Activated naive CD8-positive, alpha-beta T cell treated with anti-CD3 and anti-CD28 coated beads for 36 hours (primary cell): ENCODE data around the gene LBHD2. TPM values are rescaled to one million over a fixed set of nuclear protein-coding genes. Genes with fewer than 3 reads are reported as not detected.

Experiments used
- DNase-seq: peaks from one replicate; pipeline ENCODE4 v3.0.0; 2021
- H3K27ac Mint-ChIP-seq: one replicate; pipeline ENCODE4 v1.8.0; 2022; ENCODE audit warnings: mild to moderate bottlenecking, moderate library complexity, mixed read lengths
- H3K27me3 Mint-ChIP-seq: one replicate; pipeline ENCODE4 v1.8.0; 2022; ENCODE audit warnings: mild to moderate bottlenecking, mixed read lengths
- H3K36me3 Mint-ChIP-seq: one replicate; pipeline ENCODE4 v1.8.0; 2021; ENCODE audit warnings: mild to moderate bottlenecking, mixed read lengths
- H3K4me1 Mint-ChIP-seq: one replicate; pipeline ENCODE4 v1.8.0; 2021; ENCODE audit warnings: mixed read lengths
- H3K4me3 Mint-ChIP-seq: one replicate; pipeline ENCODE4 v1.8.0; 2022; ENCODE audit warnings: mild to moderate bottlenecking, moderate library complexity, mixed read lengths
- H3K9me3 Mint-ChIP-seq: one replicate; pipeline ENCODE4 v1.8.0; 2022; ENCODE audit warnings: mixed read lengths
- total RNA-seq, 2 experiments: library from RNA; stranded (reverse); gene quantifications; one replicate each; pipeline ENCODE4 v1.2.3, GENCODE V29; 2021

LBHD2 gene
- total RNA-seq, 2 experiments from 2014 or later, result not detected

DNA sequence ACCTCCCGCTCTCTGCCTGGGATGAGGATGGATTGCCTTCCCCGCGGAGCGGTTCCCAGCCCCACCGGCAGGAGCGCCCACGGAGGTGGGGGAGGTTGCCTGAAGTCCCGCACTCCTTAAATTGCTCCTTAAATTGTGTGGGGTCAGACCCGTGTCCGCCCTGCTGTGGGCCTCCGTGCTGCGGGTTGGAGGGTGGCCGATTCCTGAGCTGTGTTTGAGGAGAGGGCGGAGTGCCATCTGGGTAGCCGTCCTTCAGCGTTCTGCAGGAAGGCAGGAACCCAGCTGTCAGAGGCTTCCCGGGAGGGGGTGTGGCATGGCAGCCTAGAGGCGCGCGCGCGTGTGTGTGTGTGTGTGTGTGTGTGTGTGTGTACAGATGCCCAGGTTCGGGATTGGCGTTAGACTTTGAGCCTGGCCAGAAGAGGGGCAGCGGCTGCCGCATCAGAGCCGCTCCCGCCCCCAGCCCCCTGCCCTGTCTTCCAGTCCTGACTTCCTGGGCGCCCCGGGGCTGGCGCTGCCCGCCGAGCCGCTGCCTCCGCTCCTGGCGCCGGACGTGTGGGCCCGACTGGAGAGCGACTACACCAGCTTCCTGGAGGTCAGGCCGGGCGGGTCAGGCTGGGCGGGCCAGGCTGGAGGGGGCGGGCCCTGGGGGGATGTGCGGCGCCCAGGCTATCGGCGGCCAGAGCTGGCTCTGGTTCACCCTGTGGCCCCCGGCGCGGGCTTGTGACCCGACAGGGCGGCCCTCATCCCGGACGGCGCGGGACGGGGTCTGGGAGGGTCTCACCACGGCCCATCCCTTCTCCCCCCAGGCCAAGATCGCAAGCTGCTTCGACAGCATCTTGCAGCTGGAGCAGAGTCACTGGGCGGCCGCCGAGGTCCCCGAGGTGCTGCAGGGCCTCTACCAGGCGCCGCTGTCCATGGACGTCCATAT is 19.7 kb downstream of the LBHD2 start:
- no peak overlapping the region for H3K27ac Mint-ChIP-seq
- H3K27me3 Mint-ChIP-seq, result peaks cover 51% of the 10 kb centered on the region
- H3K36me3 Mint-ChIP-seq, result no peaks in the 10 kb centered on the region
- no peak overlapping the region for H3K4me3 Mint-ChIP-seq
- DNase-seq, result no peak
- H3K9me3 Mint-ChIP-seq, result no peaks in the 10 kb centered on the region
- H3K4me1 Mint-ChIP-seq, result peaks cover 6% of the 10 kb centered on the region

DNA sequence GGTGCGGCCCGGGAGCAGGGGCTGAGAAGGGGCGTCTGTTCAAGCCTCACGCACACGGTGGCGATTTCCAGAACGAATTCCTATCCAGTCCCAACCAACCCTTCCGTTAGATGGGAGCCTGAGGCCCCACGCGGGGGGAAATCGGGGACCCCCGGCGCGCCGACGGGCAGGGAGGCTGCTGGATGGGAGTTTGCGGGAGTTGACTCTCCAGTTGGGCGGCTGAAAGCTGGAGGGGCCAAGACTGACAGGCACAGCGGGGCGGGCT is 20.3 kb downstream of the LBHD2 start:
- Mint-ChIP-seq H3K27ac (no peak overlapping the region), H3K36me3 (no peaks in the 10 kb centered on the region), H3K4me3 (no peak overlapping the region), H3K4me1 (peaks cover 6% of the 10 kb centered on the region), H3K27me3 (peaks cover 51% of the 10 kb centered on the region), H3K9me3 (no peaks in the 10 kb centered on the region)
- no peak for DNase-seq

DNA sequence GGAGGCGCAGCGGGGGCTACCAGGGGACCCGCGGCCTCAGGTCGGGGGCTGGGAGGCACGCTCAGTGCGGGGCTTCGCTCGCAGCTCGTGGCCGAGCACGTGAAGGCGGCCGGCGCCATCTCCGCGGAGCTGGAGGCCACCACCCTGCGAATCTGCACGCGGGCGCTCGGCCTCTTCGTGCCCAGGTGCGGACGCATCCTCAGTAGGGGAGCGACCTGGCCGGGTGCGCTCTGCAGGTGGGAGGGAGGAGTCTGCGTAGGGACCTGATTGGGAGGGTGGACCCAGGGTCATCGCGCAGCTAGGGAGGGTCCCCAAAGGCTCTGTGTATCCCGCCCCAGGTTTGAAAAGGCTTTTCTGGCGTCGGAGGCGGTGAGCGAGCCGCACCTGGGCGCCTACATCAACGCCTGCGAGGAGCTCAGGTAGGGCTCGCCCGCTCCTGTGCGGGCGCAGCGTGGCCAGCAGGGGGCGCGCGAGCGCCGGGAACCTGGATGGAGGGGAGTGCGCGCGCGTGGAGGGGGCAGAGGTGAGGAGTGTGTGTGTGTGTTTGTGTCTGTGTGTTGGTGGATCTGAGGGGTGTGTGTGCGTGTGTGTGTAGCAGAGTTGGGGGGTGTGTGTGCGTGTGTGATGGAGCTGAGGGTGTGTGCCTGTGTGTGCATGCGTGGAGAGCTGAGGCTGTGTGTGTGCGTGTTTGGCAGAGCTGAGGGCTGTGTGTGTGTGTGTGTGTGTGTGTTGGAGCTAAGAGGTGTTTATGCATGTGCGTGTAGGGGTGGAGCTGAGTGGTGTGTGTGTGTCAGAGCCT is 20.8 kb downstream of the LBHD2 start:
- H3K27ac Mint-ChIP-seq, result no peak overlapping the region
- H3K4me3 Mint-ChIP-seq, result no peak overlapping the region
- H3K36me3 Mint-ChIP-seq, result no peaks in the 10 kb centered on the region
- peaks cover 6% of the 10 kb centered on the region for H3K4me1 Mint-ChIP-seq
- DNase-seq, result peak; percentile 77
- no peaks in the 10 kb centered on the region for H3K9me3 Mint-ChIP-seq
- H3K27me3 Mint-ChIP-seq, result peaks cover 51% of the 10 kb centered on the region

DNA sequence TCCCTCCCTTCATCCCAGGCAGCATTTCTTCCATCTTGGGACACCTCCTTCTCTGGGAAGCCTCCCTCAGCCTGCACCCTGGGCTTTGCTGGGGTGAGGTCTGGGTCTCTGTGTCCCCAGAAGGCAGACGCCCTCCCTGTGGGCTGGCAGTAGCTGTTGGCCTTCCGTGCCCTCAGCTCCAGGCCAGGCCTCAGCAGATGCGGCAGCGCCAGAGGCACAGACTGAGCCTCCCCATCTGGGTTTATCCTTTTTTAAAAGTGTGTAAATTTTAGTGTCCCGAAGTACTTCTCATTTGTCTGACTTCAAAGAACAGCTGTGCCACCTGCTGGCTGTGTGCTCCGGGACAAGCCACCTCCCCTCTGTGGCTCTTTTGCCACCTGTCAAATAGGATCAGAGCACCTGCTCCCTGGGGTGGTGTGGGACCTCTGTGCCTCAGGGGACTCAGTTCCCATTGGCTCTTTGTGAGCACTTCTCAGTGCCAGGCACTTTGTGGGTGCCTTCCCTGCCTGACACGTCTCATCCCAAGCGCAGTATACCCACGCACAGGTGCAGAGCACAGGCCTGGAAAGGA is 21.7 kb downstream of the LBHD2 start:
- peaks cover 6% of the 10 kb centered on the region for H3K4me1 Mint-ChIP-seq
- H3K27me3 Mint-ChIP-seq, result peaks cover 49% of the 10 kb centered on the region
- H3K4me3 Mint-ChIP-seq, result no peak overlapping the region
- H3K36me3 Mint-ChIP-seq, result no peaks in the 10 kb centered on the region
- DNase-seq, result no peak
- no peak overlapping the region for H3K27ac Mint-ChIP-seq
- no peaks in the 10 kb centered on the region for H3K9me3 Mint-ChIP-seq

DNA sequence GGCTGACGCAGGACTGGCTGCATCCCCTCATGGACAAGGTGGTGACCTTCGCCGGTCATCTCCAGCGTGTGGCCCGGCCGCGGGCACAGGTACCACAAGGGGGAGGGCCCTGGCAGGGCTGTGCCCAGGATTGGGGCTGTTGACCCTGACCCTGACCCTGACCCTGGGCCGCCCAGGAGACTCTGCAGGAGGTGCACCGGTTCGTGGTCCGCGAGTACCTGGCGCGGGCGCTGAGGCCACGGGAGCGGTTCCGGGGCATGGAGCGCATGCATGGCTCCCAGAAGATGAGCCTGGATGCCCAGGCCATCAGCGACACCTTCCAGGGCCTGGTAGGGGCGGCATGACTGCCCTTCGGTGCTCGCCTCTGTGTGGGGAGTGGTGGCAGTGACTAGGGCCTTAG is 23.4 kb downstream of the LBHD2 start:
- no peaks in the 10 kb centered on the region for H3K36me3 Mint-ChIP-seq
- peaks cover 36% of the 10 kb centered on the region for H3K27me3 Mint-ChIP-seq
- peaks cover 6% of the 10 kb centered on the region for H3K4me1 Mint-ChIP-seq
- no peaks in the 10 kb centered on the region for H3K9me3 Mint-ChIP-seq
- no peak for DNase-seq
- H3K4me3 Mint-ChIP-seq, result no peak overlapping the region
- no peak overlapping the region for H3K27ac Mint-ChIP-seq

DNA sequence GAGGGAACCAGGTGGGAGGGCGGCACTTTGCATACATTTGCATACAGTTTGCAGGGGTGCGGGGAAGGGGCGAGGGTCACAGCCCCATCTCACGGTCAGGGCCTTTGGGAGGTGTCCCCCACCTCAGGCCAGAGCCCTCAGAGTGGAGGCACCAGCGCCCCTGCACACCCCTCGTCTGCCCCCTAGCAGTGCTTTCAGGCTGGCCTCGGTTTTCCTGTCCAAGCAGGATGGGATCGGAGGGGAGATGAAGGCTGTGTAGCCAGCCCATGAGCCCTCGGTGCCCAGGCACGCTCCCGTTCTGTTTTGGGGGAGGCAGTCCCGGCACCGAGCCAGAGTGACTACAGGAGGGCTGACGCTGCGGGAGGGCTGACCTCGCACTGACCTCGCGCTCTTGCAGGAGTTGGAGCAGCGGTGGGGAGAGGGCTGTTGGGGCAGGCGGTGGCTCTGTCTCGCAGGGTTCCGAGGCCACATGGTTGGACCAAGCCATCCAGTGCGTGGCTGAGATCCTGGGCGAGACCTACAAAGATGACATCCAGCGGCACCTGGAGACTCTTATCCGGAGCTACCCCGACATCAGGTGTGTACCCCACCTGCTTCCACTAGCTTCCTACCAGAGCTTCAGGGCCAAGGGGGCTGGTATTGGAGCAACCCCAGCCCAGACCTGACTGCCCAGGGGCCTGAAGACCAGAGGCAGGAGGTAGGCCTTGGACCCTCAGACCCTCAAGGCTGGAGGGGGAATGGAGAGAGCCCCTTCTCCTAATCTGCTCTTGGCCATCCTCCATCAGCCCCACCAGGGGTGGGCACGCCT is 24.1 kb downstream of the LBHD2 start:
- Mint-ChIP-seq H3K27me3 (peaks cover 30% of the 10 kb centered on the region), H3K4me1 (peaks cover 6% of the 10 kb centered on the region), H3K4me3 (no peak overlapping the region), H3K9me3 (no peaks in the 10 kb centered on the region), H3K36me3 (no peaks in the 10 kb centered on the region), H3K27ac (peak overlapping the region; percentile 70)
- no peak for DNase-seq

DNA sequence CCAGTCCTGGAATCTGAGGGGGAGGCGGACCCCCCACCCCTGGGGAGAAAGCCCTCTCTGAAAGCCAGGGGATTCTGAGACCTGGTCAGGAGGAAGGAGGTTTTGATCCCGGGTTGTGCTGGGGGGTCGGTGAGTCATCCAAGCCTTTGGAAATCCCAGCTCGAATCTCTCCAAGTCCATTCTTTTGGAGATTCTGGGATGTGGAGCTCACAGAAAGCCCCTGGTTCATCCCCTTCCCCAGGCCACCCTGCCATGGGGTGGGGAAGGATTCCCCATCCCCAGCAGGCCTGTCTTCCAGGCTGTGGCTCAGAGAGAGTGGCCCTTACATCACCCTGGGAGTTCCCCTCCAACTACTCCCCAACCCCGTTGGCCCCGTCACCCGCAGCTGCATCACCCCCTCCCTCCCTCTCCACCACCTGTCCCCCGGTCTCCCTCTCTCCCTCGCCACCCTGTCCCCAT is 24.8 kb downstream of the LBHD2 start:
- Mint-ChIP-seq H3K27me3 (peaks cover 24% of the 10 kb centered on the region), H3K4me3 (no peak overlapping the region), H3K27ac (peak overlapping the region; percentile 70), H3K4me1 (peaks cover 4% of the 10 kb centered on the region), H3K36me3 (no peaks in the 10 kb centered on the region), H3K9me3 (no peaks in the 10 kb centered on the region)
- DNase-seq, result peak; percentile 56

DNA sequence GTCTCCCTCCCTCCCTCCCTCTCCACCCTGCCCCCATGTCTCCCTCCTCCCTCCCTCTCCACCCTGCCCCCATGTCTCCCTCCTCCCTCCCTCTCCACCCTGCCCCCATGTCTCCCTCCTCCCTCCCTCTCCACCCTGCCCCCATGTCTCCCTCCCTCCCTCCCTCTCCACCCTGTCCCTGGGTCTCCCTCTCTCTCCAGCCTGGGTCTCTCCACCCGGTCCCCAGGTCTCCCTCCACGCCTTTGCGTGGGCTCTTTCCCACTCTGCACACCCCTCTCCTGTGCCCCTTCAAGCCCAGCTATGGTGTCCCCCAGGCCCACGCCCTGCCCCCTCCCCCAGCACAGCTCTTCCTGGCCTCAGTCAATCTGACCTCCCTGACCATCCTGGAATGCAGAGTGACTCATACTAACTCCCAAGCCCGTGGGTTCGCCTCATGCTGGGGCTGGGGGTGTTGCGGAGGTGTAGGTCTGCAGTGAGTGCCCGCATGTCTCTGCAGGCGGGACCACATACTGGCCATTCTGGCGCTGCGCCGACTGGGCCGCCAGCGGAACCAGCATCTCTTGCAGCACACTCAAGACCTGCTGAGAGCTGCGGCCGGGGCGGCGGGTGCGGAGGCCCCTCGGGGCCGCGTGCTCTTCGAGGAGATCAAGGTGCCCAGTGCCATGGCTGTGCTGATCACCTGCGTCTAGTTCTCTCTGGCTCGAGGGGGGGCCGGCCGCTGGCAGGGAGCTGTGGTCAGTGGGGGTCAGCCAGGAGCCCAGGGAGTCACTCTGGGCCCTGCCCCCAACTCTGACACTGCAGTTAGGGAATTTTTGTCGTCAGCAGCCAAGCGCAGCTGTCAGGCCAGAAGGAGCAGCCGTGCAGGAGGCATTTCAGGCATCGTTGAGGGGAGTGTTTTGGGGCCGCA is 25.8 kb downstream of the LBHD2 start:
- H3K27ac Mint-ChIP-seq, result no peak overlapping the region
- no peaks in the 10 kb centered on the region for H3K9me3 Mint-ChIP-seq
- H3K27me3 Mint-ChIP-seq, result peaks cover 20% of the 10 kb centered on the region
- no peak for DNase-seq
- H3K4me1 Mint-ChIP-seq, result peaks cover 5% of the 10 kb centered on the region
- no peak overlapping the region for H3K4me3 Mint-ChIP-seq
- no peaks in the 10 kb centered on the region for H3K36me3 Mint-ChIP-seq

DNA sequence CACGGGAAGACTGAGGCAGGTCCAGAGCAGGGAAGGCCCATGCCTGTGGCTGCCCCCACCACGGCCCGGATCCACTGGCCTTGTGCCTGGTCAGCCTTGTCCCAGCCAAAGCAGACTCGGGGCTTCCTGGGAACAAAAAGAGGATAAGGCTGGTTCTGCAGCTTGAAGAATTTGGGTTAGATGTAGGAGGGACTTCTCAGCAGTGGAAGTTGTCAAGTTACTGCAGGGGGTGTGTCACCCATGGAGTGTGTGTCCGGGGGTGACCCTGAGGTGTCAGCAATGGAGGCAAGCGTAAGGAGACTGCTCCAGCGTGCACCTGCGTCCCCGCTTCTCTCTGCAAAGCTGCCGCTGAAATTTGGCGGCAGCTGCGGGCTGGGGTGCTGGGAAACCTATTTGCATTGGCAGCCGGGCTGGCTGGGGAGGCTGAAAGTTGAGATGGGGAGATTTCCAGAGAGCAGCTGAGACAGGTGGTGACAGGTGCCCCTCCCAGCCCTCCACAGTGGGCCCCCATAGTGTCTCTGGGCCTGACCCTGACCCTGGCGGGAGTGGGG is 26.7 kb downstream of the LBHD2 start:
- H3K4me3 Mint-ChIP-seq, result no peak overlapping the region
- H3K9me3 Mint-ChIP-seq, result no peaks in the 10 kb centered on the region
- DNase-seq, result no peak
- no peaks in the 10 kb centered on the region for H3K36me3 Mint-ChIP-seq
- peaks cover 10% of the 10 kb centered on the region for H3K27me3 Mint-ChIP-seq
- peaks cover 3% of the 10 kb centered on the region for H3K4me1 Mint-ChIP-seq
- H3K27ac Mint-ChIP-seq, result no peak overlapping the region

DNA sequence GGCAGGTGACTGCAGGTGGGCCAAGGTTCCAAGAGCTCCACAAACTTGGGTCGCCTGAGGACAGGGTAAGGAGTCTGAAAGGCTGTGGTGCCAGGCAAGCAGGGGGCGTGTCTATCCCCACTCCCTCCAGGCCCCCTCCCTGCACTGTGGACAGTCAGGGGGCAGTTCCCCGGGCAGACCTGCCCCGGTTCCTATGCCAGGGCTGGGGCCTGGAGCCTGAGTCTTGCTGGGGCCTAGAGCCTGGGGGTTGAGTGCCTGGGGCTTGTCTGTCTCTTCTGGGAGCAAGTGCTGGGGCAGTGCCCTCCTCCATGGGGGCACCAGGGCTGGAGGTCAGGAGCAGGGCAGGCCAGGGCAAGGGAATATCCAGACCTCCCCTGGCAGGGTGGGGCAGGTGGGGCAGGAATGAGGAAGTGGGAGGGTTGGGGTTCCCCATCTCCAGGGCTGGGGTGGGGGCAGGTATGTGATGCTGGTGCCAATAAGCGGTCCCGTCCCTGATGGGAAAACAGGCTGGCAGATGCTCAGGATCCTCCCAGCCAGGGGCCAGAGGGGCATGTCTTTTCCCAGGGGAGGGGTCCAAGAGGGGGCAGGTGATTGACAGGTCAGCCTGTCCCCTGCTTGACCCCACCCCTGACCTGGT is 27.3 kb downstream of the LBHD2 start:
- H3K9me3 Mint-ChIP-seq, result no peaks in the 10 kb centered on the region
- DNase-seq, result no peak
- no peak overlapping the region for H3K27ac Mint-ChIP-seq
- H3K36me3 Mint-ChIP-seq, result no peaks in the 10 kb centered on the region
- H3K4me1 Mint-ChIP-seq, result peaks cover 3% of the 10 kb centered on the region
- no peak overlapping the region for H3K4me3 Mint-ChIP-seq
- H3K27me3 Mint-ChIP-seq, result peaks cover 6% of the 10 kb centered on the region

DNA sequence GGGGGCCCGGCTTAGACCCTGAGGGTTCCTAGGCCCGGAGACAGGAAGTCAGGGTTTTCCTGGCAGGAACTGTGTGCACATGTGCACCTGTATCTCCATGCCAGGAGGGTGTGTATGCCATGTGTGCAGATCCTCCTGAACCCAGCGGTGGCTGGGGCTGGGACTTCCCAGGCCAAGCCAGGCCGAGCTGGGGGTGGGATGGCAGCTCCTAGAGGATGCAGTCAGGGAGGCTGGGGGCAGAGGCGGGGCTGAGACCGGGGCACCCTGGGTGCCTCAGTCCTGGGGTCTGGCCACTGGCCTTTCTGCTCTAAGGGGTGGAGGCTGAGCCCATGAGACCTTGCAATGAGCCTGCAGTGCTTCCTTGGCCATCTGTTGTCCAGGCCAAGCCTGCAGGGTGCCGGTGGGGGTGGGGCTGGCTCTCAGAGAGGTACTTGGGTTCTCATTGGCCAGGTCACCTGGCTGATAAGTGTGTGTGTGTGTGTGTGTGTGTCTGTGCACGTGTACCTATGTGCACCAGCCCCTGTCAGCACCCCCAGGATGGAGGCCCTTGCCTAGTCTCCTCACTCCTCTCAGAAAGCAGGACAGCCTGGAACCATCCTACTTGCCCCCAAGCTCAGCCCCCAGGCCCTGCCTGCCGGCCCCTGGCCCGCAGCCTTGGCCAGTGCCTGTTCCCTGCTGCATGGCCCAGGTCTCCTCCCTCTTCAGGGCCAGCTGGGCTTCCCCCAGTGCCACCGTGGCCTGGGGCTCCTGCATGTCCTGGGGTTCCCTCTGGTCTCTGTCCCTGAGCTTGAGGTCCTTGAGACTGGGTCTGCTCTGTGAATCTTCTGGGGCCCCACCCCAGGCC is 28.6 kb downstream of the LBHD2 start:
- H3K27ac Mint-ChIP-seq, result no peak overlapping the region
- no peak for DNase-seq
- H3K4me1 Mint-ChIP-seq, result peaks cover 3% of the 10 kb centered on the region
- H3K27me3 Mint-ChIP-seq, result peaks cover 6% of the 10 kb centered on the region
- H3K4me3 Mint-ChIP-seq, result no peak overlapping the region
- H3K36me3 Mint-ChIP-seq, result no peaks in the 10 kb centered on the region
- no peaks in the 10 kb centered on the region for H3K9me3 Mint-ChIP-seq

DNA sequence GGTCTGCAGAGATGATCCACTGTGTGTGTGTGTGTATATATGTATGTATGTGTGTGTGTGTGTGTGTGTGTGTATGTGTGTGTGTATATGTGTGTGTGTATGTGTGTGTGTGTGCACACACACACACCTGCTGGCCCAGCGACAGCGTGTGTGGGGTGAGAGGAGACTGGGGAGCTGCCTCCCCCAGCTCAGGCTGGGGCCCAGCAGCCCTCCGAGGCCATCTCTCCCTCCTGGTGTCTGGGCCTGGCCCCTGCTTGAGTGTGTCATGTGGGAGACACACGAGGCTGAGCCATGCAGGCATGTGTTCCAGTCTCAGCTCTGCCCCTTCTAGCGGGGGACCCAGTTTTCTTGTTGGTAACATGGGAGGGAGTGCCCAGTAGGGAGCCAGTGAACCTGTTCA is 29.3 kb downstream of the LBHD2 start:
- Mint-ChIP-seq H3K27ac (no peak overlapping the region), H3K27me3 (peaks cover 6% of the 10 kb centered on the region), H3K36me3 (no peaks in the 10 kb centered on the region), H3K4me1 (peaks cover 3% of the 10 kb centered on the region), H3K4me3 (no peak overlapping the region), H3K9me3 (no peaks in the 10 kb centered on the region)
- DNase-seq, result no peak

DNA sequence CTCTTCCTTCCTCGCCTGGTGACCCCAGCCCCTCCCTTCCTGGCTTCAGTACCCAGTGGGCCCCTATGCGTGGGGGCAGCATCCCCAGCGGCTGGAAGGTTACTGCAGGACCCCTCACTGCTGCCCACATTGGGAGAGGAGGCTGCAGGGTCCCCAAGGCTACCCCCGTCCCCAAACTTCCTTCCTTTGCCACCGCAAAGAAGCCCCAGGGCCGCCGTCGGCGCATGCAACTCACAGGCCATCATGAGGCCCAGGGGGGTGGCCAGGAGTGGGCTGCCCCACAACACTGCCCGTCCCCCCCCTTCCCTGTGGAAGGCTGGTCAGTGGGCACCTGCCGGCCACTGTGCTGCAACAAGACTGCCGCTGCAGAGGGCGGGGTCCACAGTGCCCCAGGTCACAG is 29.8 kb downstream of the LBHD2 start:
- H3K27ac Mint-ChIP-seq, result no peak overlapping the region
- H3K36me3 Mint-ChIP-seq, result no peaks in the 10 kb centered on the region
- H3K4me1 Mint-ChIP-seq, result peaks cover 3% of the 10 kb centered on the region
- no peak overlapping the region for H3K4me3 Mint-ChIP-seq
- no peaks in the 10 kb centered on the region for H3K9me3 Mint-ChIP-seq
- peaks cover 6% of the 10 kb centered on the region for H3K27me3 Mint-ChIP-seq
- no peak for DNase-seq
